GM12878 (cell line): Measurements from ENCODE around the gene CALM3. TPM values are rescaled to one million over a fixed set of nuclear protein-coding genes. Genes with fewer than 3 reads are reported as not detected.

Experiments used
- ATAC-seq: fragments of 200-7000 bp; cut with Tn5 transposase; 3 replicates; pipeline ENCODE4 v1.9.1; 2020; ENCODE audit warnings: mild to moderate bottlenecking, moderate library complexity
- BruUV-seq: library from RNA; stranded (reverse); fragments of 400-500 nt; replicated peaks from 2 replicates; lab custom pipeline; 2021; lab: Mats Ljungman, UMichigan
- CTCF ChIA-PET: fragments of 300-600 bp; sonication (Branson Sonifier 250); formaldehyde crosslinking; extraction: SDS; loops from one replicate; lab custom pipeline; 2021; ENCODE audit warnings: inconsistent platforms; lab: Yijun Ruan, JAX
- POLR2A ChIA-PET: fragments of 350-600 bp; formaldehyde crosslinking; extraction: SDS; loops from one replicate; lab custom pipeline; 2021; ENCODE audit warnings: inconsistent platforms; lab: Charles Lee
- RAD21 ChIA-PET: fragments of 300-600 bp; sonication (Branson Sonifier 250); formaldehyde crosslinking; loops from one replicate; lab custom pipeline; 2023; ENCODE audit warnings: antibody characterized with exemption; ENCODE audit not compliant: unreplicated experiment; lab: Charles Lee
- SMC1A ChIA-PET: fragments of 300-600 bp; sonication (Branson Sonifier 250); formaldehyde crosslinking; loops from one replicate; lab custom pipeline; 2023; ENCODE audit not compliant: unreplicated experiment, uncharacterized antibody; lab: Charles Lee
- DNase-seq: peaks from one replicate; pipeline ENCODE4 v3.0.0-alpha.2; 2011; ENCODE audit warnings: low read depth, low spot score
- FAIRE-seq: peaks from 3 replicates; lab custom pipeline; 2011; peaks lifted over from hg19 to GRCh38; lab: Jason Lieb, UNC
- H2AFZ ChIP-seq: 2 replicates; pipeline ENCODE4 v1.6.0; 2011; ENCODE audit warnings: low read depth, low read length, control low read depth; ENCODE audit not compliant: control insufficient read depth
- H3K27ac ChIP-seq: 2 replicates; pipeline ENCODE4 v1.5.1; 2011; ENCODE audit warnings: control low read depth; ENCODE audit not compliant: control insufficient read depth, insufficient read depth
- H3K27me3 ChIP-seq, 2 experiments: replicated peaks in 1 of 2; 2 replicates each; pipeline versions ENCODE4 v1.6.0 to v1.6.1; 2011; ENCODE audit warnings: low read length in 1 of 2; ENCODE audit not compliant: control insufficient read depth in 2 of 2, insufficient read depth in 2 of 2
- H3K36me3 ChIP-seq, 2 experiments: 2 replicates each; pipeline ENCODE4 v1.5.1; 2011; ENCODE audit warnings: low read length in 1 of 2; ENCODE audit not compliant: control insufficient read depth in 2 of 2, insufficient read depth in 2 of 2
- H3K4me1 ChIP-seq: 2 replicates; pipeline ENCODE4 v1.6.1; 2011; ENCODE audit warnings: mild to moderate bottlenecking, low read length, moderate library complexity, mixed read lengths; ENCODE audit not compliant: control insufficient read depth, insufficient read depth
- H3K4me2 ChIP-seq: 2 replicates; pipeline ENCODE4 v1.6.0; 2011; ENCODE audit warnings: control low read depth; ENCODE audit not compliant: control insufficient read depth, insufficient read depth
- H3K4me3 ChIP-seq: fragments of 200-600 bp; sonication (generic); 2 replicates; pipeline ENCODE4 v1.5.1; 2016
- H3K79me2 ChIP-seq: 2 replicates; pipeline ENCODE4 v1.6.0; 2011; ENCODE audit warnings: low read length; ENCODE audit not compliant: control insufficient read depth, insufficient read depth
- H3K9ac ChIP-seq: 2 replicates; pipeline ENCODE4 v1.8.0; 2011; ENCODE audit warnings: low read length, control low read depth, mixed read lengths; ENCODE audit not compliant: control insufficient read depth, insufficient read depth
- H3K9me3 ChIP-seq: replicated peaks from 3 replicates; pipeline ENCODE4 v1.5.1; 2011; ENCODE audit warnings: mild to moderate bottlenecking, low read length; ENCODE audit not compliant: control insufficient read depth, insufficient read depth
- H4K20me1 ChIP-seq: 2 replicates; pipeline ENCODE4 v1.6.0; 2011; ENCODE audit not compliant: control insufficient read depth, insufficient read depth
- BMI1 ChIP-seq: fragments of 450-650 bp; IDR thresholded peaks from 2 replicates; pipeline ENCODE4 v1.6.1; 2016; ENCODE audit warnings: mild to moderate bottlenecking, moderate library complexity, borderline replicate concordance
- CBX5 ChIP-seq: sonication (generic); IDR thresholded peaks from 2 replicates; pipeline ENCODE4 v1.6.1; 2016; ENCODE audit warnings: low read depth, moderate library complexity, mild to moderate bottlenecking, inconsistent platforms
- KDM1A ChIP-seq: fragments of 200-600 bp; sonication (generic); IDR thresholded peaks from 2 replicates; pipeline ENCODE4 v1.6.1; 2016; ENCODE audit warnings: borderline replicate concordance
- PML ChIP-seq: IDR thresholded peaks from 2 replicates; pipeline ENCODE4 v1.6.1; 2012; ENCODE audit warnings: low read length, inconsistent platforms
- REST ChIP-seq: IDR thresholded peaks from 2 replicates; pipeline ENCODE4 v1.6.1; 2012; ENCODE audit warnings: mild to moderate bottlenecking, low read depth, low read length
- RFX5 ChIP-seq: IDR thresholded peaks from 2 replicates; pipeline ENCODE4 v1.6.1; 2011; ENCODE audit warnings: low read depth, low read length, improper control_type of control experiment
- TCF7 ChIP-seq: IDR thresholded peaks from 2 replicates; pipeline ENCODE4 v1.6.1; 2014; ENCODE audit warnings: antibody characterized with exemption, borderline replicate concordance
- ZNF207 ChIP-seq: fragments of 450-650 bp; IDR thresholded peaks from 2 replicates; pipeline ENCODE4 v1.6.1; 2014; ENCODE audit warnings: antibody characterized with exemption, mild to moderate bottlenecking, borderline replicate concordance
- ZNF622 ChIP-seq: fragments of 450-650 bp; IDR thresholded peaks from 2 replicates; pipeline ENCODE4 v1.6.1; 2017; ENCODE audit warnings: mild to moderate bottlenecking, inconsistent platforms
- WGBS: methylation state at CpG from one replicate; pipeline ENCODE4 v1.1.6; 2016; ENCODE audit warnings: low lambda C conversion rate; ENCODE audit not compliant: insufficient replicate concordance, insufficient coverage; ENCODE audit errors: missing lambda C conversion rate; 5-methylcytosine and 5-hydroxymethylcytosine counted together
- in situ Hi-C: fragments of 300-500 bp; cut with MboI; formaldehyde crosslinking; loops from 9 replicates; pipeline ENCODE4 v1.14.3; 2018; ENCODE audit warnings: mixed read lengths
- intact Hi-C: fragments of 100-400 bp; cut with micrococcal nuclease; formaldehyde crosslinking; loops from one replicate; pipeline ENCODE4 v1.14.2; 2022; ENCODE audit not compliant: unreplicated experiment
- polyA plus RNA-seq, 11 experiments: library from polyadenylated mRNA; depleted of rRNA in 4 of 11; unstranded in 6 of 11; stranded (reverse) in 5 of 11; fragments of >200 nt; fragmentation: Nextera tagmentation in 4 of 11; fragmentation: Illumina TruSeq in 1 of 11; extraction: Ambion mirVana in 4 of 11; extraction: Trizol in 1 of 11; gene quantifications; 1 replicate in 1 of 11; 2 replicates in 10 of 11; pipeline versions ENCODE4 v1.2.1 to v1.2.3, GENCODE V29; 2011 to 2016; ENCODE audit warnings: inconsistent platforms in 2 of 11, missing spikeins in 2 of 11, low read depth in 1 of 11
- total RNA-seq, 4 experiments: library from RNA; depleted of rRNA in 3 of 4; stranded (reverse); fragments of >200 nt in 3 of 4; fragmentation: Illumina TruSeq in 1 of 4; extraction: Trizol in 1 of 4; gene quantifications; 2 replicates each; pipeline versions ENCODE4 v1.2.1 to v1.2.3, GENCODE V29; 2013 to 2021
- TF ChIP-seq, protein P1 (sequence below): fragments of 150-350 bp; IDR thresholded peaks from 2 replicates; pipeline ENCODE4 v1.6.1; 2014; ENCODE audit warnings: mild to moderate bottlenecking, low read depth, low read length
- TF ChIP-seq, protein P2 (sequence below), 3 experiments: IDR thresholded peaks in 2 of 3; conservative IDR thresholded peaks in 1 of 3; 2 replicates each; pipeline ENCODE4 v1.5.1; 2011; ENCODE audit warnings: low read depth in 3 of 3, low read length in 3 of 3, mild to moderate bottlenecking in 3 of 3, control low read depth in 2 of 3, moderate library complexity in 2 of 3, inconsistent platforms in 1 of 3, mixed read lengths in 1 of 3; ENCODE audit not compliant: control insufficient read depth in 2 of 3, insufficient read depth in 1 of 3; ENCODE audit errors: extremely low read depth in 1 of 3

The CALM3 gene
- total and polyA plus RNA-seq, 10 of the 15 experiments (the other 5 are each of a cell fraction or from before 2014, with no cell fraction given) = 164 to 849 (median 347) TPM

GRCh38 chr19:46585539-46585938 lies 15.6 kb upstream of the CALM3 start (continued):
- TF ChIP-seq, protein P1, sequence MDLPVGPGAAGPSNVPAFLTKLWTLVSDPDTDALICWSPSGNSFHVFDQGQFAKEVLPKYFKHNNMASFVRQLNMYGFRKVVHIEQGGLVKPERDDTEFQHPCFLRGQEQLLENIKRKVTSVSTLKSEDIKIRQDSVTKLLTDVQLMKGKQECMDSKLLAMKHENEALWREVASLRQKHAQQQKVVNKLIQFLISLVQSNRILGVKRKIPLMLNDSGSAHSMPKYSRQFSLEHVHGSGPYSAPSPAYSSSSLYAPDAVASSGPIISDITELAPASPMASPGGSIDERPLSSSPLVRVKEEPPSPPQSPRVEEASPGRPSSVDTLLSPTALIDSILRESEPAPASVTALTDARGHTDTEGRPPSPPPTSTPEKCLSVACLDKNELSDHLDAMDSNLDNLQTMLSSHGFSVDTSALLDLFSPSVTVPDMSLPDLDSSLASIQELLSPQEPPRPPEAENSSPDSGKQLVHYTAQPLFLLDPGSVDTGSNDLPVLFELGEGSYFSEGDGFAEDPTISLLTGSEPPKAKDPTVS = no peak
- no peak for TF ChIP-seq RFX5
- TF ChIP-seq, protein P2, sequence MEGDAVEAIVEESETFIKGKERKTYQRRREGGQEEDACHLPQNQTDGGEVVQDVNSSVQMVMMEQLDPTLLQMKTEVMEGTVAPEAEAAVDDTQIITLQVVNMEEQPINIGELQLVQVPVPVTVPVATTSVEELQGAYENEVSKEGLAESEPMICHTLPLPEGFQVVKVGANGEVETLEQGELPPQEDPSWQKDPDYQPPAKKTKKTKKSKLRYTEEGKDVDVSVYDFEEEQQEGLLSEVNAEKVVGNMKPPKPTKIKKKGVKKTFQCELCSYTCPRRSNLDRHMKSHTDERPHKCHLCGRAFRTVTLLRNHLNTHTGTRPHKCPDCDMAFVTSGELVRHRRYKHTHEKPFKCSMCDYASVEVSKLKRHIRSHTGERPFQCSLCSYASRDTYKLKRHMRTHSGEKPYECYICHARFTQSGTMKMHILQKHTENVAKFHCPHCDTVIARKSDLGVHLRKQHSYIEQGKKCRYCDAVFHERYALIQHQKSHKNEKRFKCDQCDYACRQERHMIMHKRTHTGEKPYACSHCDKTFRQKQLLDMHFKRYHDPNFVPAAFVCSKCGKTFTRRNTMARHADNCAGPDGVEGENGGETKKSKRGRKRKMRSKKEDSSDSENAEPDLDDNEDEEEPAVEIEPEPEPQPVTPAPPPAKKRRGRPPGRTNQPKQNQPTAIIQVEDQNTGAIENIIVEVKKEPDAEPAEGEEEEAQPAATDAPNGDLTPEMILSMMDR (IDR thresholded peaks at IDR 0.05 in 2 of 3, conservative IDR thresholded peaks at IDR 0.05 in 1 of 3; ENCODE audit: control insufficient read depth in 2 of 3, extremely low read depth in 1 of 3, insufficient read depth in 1 of 3, low read depth in 3 of 3, low read length in 3 of 3) = no peak

DNA sequence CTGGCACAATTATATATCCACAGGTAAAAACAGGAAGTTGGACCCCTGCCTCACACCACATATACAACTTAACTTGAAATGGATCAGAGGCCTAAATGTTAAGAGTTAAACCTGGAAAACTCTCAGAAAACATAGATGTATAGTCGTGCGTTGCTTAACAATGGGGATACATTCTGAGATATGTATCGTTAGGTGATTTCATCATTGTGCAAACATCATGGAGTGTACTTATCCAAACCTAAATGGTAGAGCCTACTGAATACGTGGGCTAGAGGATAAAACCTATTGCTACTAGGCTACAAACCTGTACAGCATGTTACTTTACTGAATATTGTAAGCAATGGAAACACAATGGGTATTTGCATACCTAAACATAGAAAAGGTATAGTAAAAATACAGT lies 14.8 kb upstream of the CALM3 start:
- DNase-seq (no peak), FAIRE-seq (no peak), ATAC-seq (no peak)
- no TSS peak for BruUV-seq
- no peak overlapping the region for H2AFZ ChIP-seq
- ChIA-PET SMC1A (no interaction called here), RAD21 (no interaction called here), CTCF (interaction anchor here (0.9 kb wide), 1 partner anchor 12 kb away, joined by 3 read pairs; no protein-coding TSS in a partner anchor), POLR2A (no interaction called here)
- no peaks in the 10 kb centered on the region for H3K9me3 ChIP-seq
- H4K20me1 ChIP-seq = no peaks in the 10 kb centered on the region
- H3K4me3 ChIP-seq = no peak overlapping the region
- no peak overlapping the region for H3K4me2 ChIP-seq
- no peaks in the 10 kb centered on the region for H3K36me3 ChIP-seq
- H3K27me3 ChIP-seq = no peaks in the 10 kb centered on the region
- H3K27ac ChIP-seq = no peak overlapping the region
- intact Hi-C loops (no loop called here), in situ Hi-C loops (no loop called here)
- H3K9ac ChIP-seq = no peak overlapping the region
- 52% methylated on average over 4 of the region's 4 CpGs for WGBS
- no peaks in the 10 kb centered on the region for H3K4me1 ChIP-seq
- H3K79me2 ChIP-seq = no peaks in the 10 kb centered on the region
- no peak for TF ChIP-seq ZNF207
- TF ChIP-seq KDM1A = no peak
- no peak for TF ChIP-seq ZNF622
- no peak for TF ChIP-seq TCF7
- TF ChIP-seq CBX5 = no peak
- no peak for TF ChIP-seq REST
- TF ChIP-seq BMI1 = no peak
- TF ChIP-seq PML = no peak
